Ovary (tissue), 3 donors: ENCODE results near the gene AKNA.

ENCODE experiments used
- EP300 ChIP-seq: sonication (generic); formaldehyde crosslinking; IDR thresholded peaks from one replicate; pipeline ENCODE4 v1.6.1; 2017; ENCODE audit warnings: antibody characterized with exemption
- POLR2A ChIP-seq: fragments of 450-650 bp; IDR thresholded peaks from one replicate; pipeline ENCODE4 v1.6.1; 2017; ENCODE audit warnings: antibody characterized with exemption, mild to moderate bottlenecking, moderate library complexity
- TF ChIP-seq, protein P1 (sequence below), 3 donors: fragments of 450-650 bp in 2 of 3; fragments of 200-600 bp in 1 of 3; IDR thresholded peaks; one replicate each; pipeline versions ENCODE4 v1.5.1 to v1.8.0; 2016 to 2022; ENCODE audit warnings: antibody characterized with exemption in 3 of 3, mild to moderate bottlenecking in 1 of 3
- donor health status: DM: no; HTN: no; CAD: no.

DNA sequence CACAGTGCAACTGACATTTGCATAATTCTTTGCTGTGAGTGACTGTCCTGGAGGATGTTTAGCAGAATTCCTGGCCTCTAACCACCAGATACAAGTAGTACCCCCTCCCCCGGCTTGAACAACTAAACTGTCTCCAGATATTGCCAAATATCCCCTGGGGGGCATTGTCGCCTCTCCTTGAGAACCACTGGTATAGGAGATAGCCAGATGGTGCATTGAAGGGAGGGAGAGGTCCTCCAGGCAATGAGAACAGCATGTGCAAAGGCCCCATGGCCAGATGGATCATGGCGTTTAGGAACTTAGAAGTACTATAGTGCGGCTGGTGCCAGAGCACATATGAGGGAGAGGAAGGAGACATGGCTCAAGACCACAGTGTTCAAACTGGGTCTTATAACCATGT, 83.8 kb downstream of the AKNA start:
- TF ChIP-seq POLR2A (no peak), EP300 (no peak)
- TF ChIP-seq, protein P1, sequence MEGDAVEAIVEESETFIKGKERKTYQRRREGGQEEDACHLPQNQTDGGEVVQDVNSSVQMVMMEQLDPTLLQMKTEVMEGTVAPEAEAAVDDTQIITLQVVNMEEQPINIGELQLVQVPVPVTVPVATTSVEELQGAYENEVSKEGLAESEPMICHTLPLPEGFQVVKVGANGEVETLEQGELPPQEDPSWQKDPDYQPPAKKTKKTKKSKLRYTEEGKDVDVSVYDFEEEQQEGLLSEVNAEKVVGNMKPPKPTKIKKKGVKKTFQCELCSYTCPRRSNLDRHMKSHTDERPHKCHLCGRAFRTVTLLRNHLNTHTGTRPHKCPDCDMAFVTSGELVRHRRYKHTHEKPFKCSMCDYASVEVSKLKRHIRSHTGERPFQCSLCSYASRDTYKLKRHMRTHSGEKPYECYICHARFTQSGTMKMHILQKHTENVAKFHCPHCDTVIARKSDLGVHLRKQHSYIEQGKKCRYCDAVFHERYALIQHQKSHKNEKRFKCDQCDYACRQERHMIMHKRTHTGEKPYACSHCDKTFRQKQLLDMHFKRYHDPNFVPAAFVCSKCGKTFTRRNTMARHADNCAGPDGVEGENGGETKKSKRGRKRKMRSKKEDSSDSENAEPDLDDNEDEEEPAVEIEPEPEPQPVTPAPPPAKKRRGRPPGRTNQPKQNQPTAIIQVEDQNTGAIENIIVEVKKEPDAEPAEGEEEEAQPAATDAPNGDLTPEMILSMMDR (IDR thresholded peaks at IDR 0.05): no peak
